AG04449 (cell line): ENCODE data around the gene DNAJB13.

Source experiments
- CTCF ChIA-PET: fragments of 350-600 bp; formaldehyde crosslinking; extraction: SDS; loops from one replicate; lab custom pipeline; 2021; ENCODE audit warnings: antibody characterized with exemption; lab: Yijun Ruan, JAX
- POLR2A ChIA-PET: fragments of 400-600, 350-600 bp; formaldehyde crosslinking; extraction: SDS; loops from one replicate; lab custom pipeline; 2020; ENCODE audit warnings: antibody characterized with exemption, inconsistent platforms; lab: Yijun Ruan, JAX
- DNase-seq: peaks from one replicate; pipeline ENCODE4 v3.0.0-alpha.2; 2010; ENCODE audit warnings: low read depth, low spot score
- H3K4me3 ChIP-seq: 2 replicates; pipeline ENCODE4 v1.5.1; 2011; ENCODE audit warnings: low read depth, mild to moderate bottlenecking, control low read depth, low read length
- TF ChIP-seq, protein P1 (sequence below): IDR thresholded peaks from one replicate; pipeline ENCODE4 v1.5.1; 2011; ENCODE audit warnings: mild to moderate bottlenecking, moderate library complexity, low read length, control low read depth, inconsistent platforms; ENCODE audit not compliant: insufficient read depth; ENCODE audit errors: missing control alignments

Gene DNAJB13, protein sequence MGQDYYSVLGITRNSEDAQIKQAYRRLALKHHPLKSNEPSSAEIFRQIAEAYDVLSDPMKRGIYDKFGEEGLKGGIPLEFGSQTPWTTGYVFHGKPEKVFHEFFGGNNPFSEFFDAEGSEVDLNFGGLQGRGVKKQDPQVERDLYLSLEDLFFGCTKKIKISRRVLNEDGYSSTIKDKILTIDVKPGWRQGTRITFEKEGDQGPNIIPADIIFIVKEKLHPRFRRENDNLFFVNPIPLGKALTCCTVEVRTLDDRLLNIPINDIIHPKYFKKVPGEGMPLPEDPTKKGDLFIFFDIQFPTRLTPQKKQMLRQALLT

DNA sequence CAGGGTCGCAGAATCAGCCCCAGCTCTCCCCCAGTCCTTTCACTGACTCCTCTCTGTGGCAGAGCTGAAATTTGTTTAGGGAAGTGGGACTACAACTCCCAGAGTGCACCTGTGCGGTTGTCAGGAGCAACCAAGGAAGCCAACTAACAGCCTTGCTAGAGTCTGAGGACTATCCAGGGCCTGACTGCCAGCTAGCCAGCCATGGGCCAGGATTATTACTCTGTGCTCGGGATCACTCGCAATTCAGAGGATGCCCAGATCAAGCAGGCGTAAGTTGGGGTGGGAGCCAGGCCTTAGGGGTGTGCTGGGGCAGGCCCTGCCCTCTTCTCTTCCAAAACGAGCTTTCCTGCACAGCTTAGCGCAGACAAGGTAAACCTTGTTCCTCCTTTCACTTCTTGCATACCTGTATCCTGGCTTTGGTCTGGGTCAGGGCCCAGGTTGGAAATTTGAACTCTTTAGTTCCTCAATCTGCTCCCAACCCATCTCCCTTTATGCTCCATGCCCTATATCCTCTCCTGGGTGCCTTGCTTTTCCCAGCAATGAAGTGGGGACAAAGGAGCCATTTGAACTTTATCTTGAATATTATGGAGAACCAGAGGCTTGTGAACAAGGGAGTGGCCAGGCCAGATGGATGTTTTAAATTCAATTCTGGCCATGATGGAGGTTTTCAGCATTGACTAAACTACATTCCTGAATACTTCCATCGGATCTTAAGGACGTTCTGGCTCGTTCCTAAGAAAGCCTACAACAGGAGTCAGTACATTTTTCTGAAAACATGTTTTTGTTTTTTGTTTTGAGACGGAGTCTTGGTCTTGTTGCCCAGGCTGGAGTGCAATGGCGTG is at the start of gene DNAJB13:
DNAJB13 (plus strand) TSS at position 158 of the 842 bp plus-strand sequence; CDS start at position 202, 44 bp downstream.
- TF ChIP-seq, protein P1, sequence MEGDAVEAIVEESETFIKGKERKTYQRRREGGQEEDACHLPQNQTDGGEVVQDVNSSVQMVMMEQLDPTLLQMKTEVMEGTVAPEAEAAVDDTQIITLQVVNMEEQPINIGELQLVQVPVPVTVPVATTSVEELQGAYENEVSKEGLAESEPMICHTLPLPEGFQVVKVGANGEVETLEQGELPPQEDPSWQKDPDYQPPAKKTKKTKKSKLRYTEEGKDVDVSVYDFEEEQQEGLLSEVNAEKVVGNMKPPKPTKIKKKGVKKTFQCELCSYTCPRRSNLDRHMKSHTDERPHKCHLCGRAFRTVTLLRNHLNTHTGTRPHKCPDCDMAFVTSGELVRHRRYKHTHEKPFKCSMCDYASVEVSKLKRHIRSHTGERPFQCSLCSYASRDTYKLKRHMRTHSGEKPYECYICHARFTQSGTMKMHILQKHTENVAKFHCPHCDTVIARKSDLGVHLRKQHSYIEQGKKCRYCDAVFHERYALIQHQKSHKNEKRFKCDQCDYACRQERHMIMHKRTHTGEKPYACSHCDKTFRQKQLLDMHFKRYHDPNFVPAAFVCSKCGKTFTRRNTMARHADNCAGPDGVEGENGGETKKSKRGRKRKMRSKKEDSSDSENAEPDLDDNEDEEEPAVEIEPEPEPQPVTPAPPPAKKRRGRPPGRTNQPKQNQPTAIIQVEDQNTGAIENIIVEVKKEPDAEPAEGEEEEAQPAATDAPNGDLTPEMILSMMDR: no peak
- no peak for DNase-seq
- no peak within 1 kb of the TSS for H3K4me3 ChIP-seq
- ChIA-PET CTCF (interaction anchor here (0.7 to 2.2 kb wide), 3 partner anchors 9 to 19 kb away, joined by 3 to 6 read pairs (median 4); no protein-coding TSS in a partner anchor), POLR2A (no interaction called here)

DNA sequence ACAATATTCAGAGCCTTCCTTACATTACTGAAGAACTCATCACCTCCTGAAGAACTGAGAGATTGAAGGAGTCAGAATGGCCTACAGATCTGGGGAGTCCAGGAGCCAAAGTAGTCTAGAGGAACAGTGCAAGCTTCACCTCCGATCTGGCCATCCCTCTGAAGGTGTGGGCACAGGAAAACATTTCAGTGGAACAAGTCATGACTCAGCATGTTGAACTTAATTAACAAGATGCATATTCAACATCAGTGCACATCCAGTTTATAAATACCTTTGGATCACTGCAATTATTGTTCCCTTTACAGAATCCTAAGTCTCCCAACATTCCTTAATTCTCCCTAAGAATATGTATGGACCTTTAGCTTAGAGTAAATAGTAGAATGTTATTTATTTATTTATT is 48.5 kb upstream of the DNAJB13 start:
- POLR2A ChIA-PET: no interaction called here
- TF ChIP-seq, protein P1: no peak
- CTCF ChIA-PET: no interaction called here
- H3K4me3 ChIP-seq: no peak overlapping the region
- DNase-seq: no peak

DNA sequence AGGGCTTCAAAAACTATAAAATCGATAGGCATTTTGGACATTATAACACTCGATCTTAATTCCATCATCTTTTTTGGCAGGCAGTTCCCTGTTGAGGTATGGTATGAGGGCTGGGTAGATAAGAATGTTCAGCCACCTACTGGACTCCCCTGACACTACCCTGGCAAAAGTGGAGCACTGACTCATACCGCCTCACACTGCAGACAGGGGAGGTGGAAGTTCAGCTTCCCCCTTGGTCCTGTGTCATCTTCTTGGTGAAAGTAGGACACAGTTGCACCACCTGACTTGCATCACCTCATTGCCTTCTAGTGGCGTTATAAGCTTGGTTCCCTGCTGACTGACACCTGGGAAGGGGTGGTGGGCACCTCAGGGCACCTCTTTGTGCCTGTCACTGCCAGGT is 43.6 kb upstream of the DNAJB13 start:
- no peak for DNase-seq
- ChIA-PET CTCF (interaction anchor here (1.3 to 1.5 kb wide), 2 partner anchors 10 to 178 kb away, joined by 3 to 6 read pairs; no protein-coding TSS in a partner anchor), POLR2A (no interaction called here)

DNA sequence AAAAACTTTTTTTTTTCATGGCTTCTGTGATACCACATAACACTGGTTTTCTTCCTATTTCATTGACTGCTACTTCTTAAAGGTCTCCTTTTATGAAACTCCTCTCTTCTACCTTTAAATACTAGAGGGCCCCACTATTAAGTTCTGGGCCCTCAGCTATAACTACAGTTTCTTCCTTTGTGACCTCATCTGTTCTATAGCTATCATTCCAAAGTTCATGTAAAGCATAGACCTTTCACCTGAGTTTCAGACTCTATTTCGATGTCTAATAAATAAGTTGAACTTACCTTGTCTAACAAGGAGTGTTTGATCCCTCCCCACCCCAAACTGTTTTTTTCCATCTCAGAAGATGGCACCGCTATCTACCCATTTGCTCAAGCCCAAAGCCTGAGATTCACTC is 38.8 kb upstream of the DNAJB13 start:
- POLR2A ChIA-PET: no interaction called here
- CTCF ChIA-PET: no interaction called here
- TF ChIP-seq, protein P1: no peak
- H3K4me3 ChIP-seq: no peak overlapping the region
- DNase-seq: no peak

More for the DNA sequence above, 43.6 kb upstream of the DNAJB13 start:
- H3K4me3 ChIP-seq: no peak overlapping the region
- TF ChIP-seq, protein P1: no peak

DNA sequence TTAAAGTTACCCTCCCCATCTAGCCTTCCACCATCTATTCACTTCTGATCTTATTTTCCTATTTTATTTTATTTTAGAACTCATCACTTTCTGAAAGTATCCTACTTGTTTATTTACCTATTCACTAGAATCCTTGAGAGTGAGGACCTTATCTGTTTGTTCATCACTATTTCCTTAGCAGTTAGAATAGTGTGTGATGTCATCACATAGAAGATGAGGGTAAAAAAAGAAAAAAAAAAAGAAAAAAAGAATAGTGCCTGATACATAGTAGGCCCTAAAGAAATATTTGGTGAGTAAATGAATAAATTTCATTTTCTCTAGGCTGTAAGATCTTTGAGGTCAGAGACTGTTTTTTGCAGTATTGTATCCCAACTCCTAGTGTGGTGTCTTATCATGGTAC is 37.4 kb upstream of the DNAJB13 start:
- CTCF ChIA-PET: interaction anchor here (1.6 kb wide), 1 partner anchor 18 kb away, joined by 7 read pairs; no protein-coding TSS in a partner anchor
- POLR2A ChIA-PET: no interaction called here
- no peak for DNase-seq
- TF ChIP-seq, protein P1: no peak
- no peak overlapping the region for H3K4me3 ChIP-seq

DNA sequence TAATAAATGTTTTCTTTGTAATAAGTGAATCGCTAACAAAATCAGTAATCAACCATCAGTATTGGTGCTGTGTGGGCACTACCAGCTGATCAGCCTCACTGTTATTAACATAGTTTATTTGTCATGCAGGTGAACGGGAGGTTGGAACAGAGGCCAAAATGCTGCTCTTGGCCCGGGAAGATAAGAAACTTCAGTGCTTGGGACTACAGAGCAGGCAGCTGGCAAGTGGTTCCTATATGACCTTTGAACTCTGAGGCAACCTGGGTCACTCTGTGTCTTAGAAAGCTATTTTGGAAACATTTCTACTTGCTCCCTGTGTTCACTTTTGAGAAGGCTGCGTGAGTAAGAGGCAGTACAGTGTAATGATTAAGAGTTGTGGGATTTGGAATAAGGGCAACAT is 36.5 kb upstream of the DNAJB13 start:
- POLR2A ChIA-PET: no interaction called here
- CTCF ChIA-PET: interaction anchor here (1.6 kb wide), 1 partner anchor 17 kb away, joined by 7 read pairs; no protein-coding TSS in a partner anchor
- H3K4me3 ChIP-seq: no peak overlapping the region

More for the DNA sequence above, 36.5 kb upstream of the DNAJB13 start:
- TF ChIP-seq, protein P1: no peak
- DNase-seq: no peak
